Measurements from ENCODE around the gene KAZN. TPM values are rescaled to one million over a fixed set of nuclear protein-coding genes. Genes with fewer than 3 reads are reported as not detected.

KAZN gene
- total RNA-seq, 1 experiment from 2014 or later, result 15.6 TPM

DNA sequence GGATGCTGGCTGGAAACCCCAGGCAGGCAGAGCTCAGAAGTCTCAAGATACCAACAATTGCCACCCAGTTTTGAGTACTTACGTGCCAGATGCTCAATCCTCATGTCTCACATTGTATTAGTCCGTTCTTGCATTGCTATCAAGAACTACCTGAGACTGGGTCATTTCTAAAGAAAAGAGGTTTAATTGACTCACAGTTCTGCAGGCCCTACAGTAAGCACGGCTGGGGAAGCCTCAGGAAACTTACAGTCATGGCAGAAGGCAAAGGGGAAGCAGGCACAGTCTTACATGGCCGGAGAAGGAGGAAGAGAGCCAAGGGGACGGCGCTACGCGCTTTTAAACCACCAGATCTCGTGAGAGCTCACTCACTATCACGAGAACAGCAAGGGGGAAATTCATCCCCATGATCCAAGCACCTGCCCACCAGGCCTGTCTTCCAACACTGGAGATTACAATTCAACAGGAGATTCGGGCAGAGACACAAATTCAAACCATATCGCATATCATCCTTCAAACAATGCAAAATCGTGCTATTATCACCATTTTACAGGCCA lies 58.0 kb downstream of the KAZN start:
- Histone ChIP-seq H3K27me3 (ENCODE audit: insufficient read depth, low read depth) (peaks cover 40% of the 10 kb centered on the region), H3F3A (ENCODE audit: insufficient read depth, low read depth) (no peaks in the 10 kb centered on the region), H3K4me3 (no peak overlapping the region), H3K79me2 (ENCODE audit: low read depth) (no peaks in the 10 kb centered on the region), H3K36me3 (ENCODE audit: low read depth) (no peaks in the 10 kb centered on the region), H2AFZ (no peak overlapping the region), H3K4me1 (replicated peaks; ENCODE audit: insufficient read depth) (no peaks in the 10 kb centered on the region), H3K9me2 (ENCODE audit: insufficient read depth) (no peaks in the 10 kb centered on the region), H3K27ac (no peak overlapping the region), H3K9me3 (ENCODE audit: insufficient read depth, low read depth) (no peaks in the 10 kb centered on the region), H4K20me1 (ENCODE audit: insufficient read depth) (no peaks in the 10 kb centered on the region), H3K4me2 (no peak overlapping the region)
- intact Hi-C loops (cut with micrococcal nuclease; ENCODE audit: unreplicated experiment), result no loop called here
- no TSS peak for BruUV-seq (replicated peaks)
- ChIA-PET CTCF (no interaction called here), POLR2A (ENCODE audit: unreplicated experiment) (no interaction called here)
- no peak for TF ChIP-seq EZH2 (IDR thresholded peaks at IDR 0.05; ENCODE audit: low read depth)
- TF ChIP-seq, protein P1, sequence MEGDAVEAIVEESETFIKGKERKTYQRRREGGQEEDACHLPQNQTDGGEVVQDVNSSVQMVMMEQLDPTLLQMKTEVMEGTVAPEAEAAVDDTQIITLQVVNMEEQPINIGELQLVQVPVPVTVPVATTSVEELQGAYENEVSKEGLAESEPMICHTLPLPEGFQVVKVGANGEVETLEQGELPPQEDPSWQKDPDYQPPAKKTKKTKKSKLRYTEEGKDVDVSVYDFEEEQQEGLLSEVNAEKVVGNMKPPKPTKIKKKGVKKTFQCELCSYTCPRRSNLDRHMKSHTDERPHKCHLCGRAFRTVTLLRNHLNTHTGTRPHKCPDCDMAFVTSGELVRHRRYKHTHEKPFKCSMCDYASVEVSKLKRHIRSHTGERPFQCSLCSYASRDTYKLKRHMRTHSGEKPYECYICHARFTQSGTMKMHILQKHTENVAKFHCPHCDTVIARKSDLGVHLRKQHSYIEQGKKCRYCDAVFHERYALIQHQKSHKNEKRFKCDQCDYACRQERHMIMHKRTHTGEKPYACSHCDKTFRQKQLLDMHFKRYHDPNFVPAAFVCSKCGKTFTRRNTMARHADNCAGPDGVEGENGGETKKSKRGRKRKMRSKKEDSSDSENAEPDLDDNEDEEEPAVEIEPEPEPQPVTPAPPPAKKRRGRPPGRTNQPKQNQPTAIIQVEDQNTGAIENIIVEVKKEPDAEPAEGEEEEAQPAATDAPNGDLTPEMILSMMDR (conservative IDR thresholded peaks at IDR 0.05), result no peak
- no peak for DNase-seq

DNA sequence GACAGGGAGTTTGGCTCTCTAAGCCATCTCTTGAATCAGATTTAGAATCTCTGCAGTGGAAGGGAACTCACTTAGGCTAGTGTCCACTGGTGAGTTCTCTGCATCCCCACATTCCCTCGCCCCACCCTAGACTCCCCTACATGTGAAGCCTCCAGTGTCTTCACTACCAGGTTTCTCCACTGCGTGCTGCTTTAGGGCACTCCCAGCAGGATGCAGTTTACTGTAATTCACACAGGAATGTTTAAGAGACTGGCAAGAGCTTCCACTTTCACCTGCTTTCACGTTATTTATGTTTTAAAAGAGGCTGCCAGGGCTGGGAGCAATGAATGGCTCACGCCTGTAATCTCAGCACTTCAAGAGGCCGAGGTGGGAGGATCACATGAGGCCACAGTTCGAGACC lies 60.2 kb downstream of the KAZN start:
- CTCF ChIA-PET, result no interaction called here
- Histone ChIP-seq H3F3A (ENCODE audit: insufficient read depth, low read depth) (no peaks in the 10 kb centered on the region), H3K4me1 (replicated peaks; ENCODE audit: insufficient read depth) (no peaks in the 10 kb centered on the region), H4K20me1 (ENCODE audit: insufficient read depth) (no peaks in the 10 kb centered on the region), H3K27ac (no peak overlapping the region), H3K27me3 (ENCODE audit: insufficient read depth, low read depth) (peaks cover 53% of the 10 kb centered on the region), H2AFZ (no peak overlapping the region), H3K9me2 (ENCODE audit: insufficient read depth) (no peaks in the 10 kb centered on the region), H3K79me2 (ENCODE audit: low read depth) (no peaks in the 10 kb centered on the region), H3K4me3 (no peak overlapping the region), H3K4me2 (no peak overlapping the region), H3K36me3 (ENCODE audit: low read depth) (no peaks in the 10 kb centered on the region), H3K9me3 (ENCODE audit: insufficient read depth, low read depth) (no peaks in the 10 kb centered on the region)
- BruUV-seq (replicated peaks), result no TSS peak
- intact Hi-C loops (cut with micrococcal nuclease; ENCODE audit: unreplicated experiment), result no loop called here
- POLR2A ChIA-PET (ENCODE audit: unreplicated experiment), result no interaction called here
- TF ChIP-seq, protein P1 (conservative IDR thresholded peaks at IDR 0.05), result no peak
- no peak for TF ChIP-seq EZH2 (IDR thresholded peaks at IDR 0.05; ENCODE audit: low read depth)
- DNase-seq, result no peak

DNA sequence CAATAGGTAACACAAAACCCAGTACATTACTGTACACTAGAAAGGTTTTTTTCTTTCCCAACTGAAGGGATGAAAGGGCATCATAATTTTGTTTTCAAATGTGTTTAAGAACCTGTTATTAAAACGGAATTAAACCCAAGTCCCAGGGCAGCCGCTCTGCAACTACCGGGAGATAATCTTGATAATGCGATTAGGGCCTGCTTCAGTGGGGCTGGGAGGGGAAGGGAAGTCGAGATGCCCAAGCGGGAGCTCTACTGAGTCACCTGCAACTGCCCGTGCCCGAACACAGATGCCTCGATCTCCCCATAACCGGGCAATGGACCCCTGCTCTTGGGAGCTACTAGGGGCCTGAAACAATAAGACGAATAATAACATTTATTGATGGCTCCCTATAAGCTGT lies 61.4 kb downstream of the KAZN start:
- intact Hi-C loops (cut with micrococcal nuclease; ENCODE audit: unreplicated experiment), result no loop called here
- Histone ChIP-seq H3K79me2 (ENCODE audit: low read depth) (no peaks in the 10 kb centered on the region), H3K4me2 (no peak overlapping the region), H3F3A (ENCODE audit: insufficient read depth, low read depth) (no peaks in the 10 kb centered on the region), H4K20me1 (ENCODE audit: insufficient read depth) (no peaks in the 10 kb centered on the region), H3K9me3 (ENCODE audit: insufficient read depth, low read depth) (no peaks in the 10 kb centered on the region), H3K4me1 (replicated peaks; ENCODE audit: insufficient read depth) (no peaks in the 10 kb centered on the region), H3K27ac (no peak overlapping the region), H3K36me3 (ENCODE audit: low read depth) (no peaks in the 10 kb centered on the region), H3K9me2 (ENCODE audit: insufficient read depth) (no peaks in the 10 kb centered on the region), H3K4me3 (no peak overlapping the region), H3K27me3 (ENCODE audit: insufficient read depth, low read depth) (peaks cover 53% of the 10 kb centered on the region), H2AFZ (no peak overlapping the region)
- POLR2A ChIA-PET (ENCODE audit: unreplicated experiment), result no interaction called here
- TF ChIP-seq, protein P1 (conservative IDR thresholded peaks at IDR 0.05), result no peak
- CTCF ChIA-PET, result no interaction called here
- BruUV-seq (replicated peaks), result no TSS peak
- no peak for DNase-seq
